Activated T-helper 1 cell treated with Interleukin-2 at 50 U/mL for 16 hours (primary cell): ENCODE results near the gene OTULIN.

Experiments used
- DNase-seq: peaks from one replicate; pipeline ENCODE4 v3.0.0-alpha.2; 2020; ENCODE audit warnings: low read depth

OTULIN gene

GRCh38 chr5:14721990-14722656 lies 57.6 kb downstream of the OTULIN start:
- no peak for DNase-seq

DNA sequence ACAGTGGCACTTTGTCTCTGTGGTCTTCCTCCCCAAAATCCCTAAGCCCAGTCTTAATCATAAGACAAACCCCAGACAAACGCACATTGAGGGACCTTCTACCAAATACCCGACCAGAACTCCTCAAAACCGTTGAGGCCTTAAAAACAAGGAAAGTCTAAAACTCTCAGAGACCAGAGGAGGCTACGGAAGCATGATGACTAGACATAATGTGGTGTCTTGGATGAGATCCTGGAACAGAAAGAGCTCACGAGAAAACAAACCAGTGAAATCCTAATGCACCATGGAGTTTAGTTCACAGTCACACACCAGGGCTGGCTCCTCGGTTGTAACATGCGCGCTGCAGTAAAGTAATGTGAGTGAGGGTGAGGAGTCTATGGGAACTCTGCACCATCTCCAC lies 58.4 kb downstream of the OTULIN start:
- DNase-seq: no peak

DNA sequence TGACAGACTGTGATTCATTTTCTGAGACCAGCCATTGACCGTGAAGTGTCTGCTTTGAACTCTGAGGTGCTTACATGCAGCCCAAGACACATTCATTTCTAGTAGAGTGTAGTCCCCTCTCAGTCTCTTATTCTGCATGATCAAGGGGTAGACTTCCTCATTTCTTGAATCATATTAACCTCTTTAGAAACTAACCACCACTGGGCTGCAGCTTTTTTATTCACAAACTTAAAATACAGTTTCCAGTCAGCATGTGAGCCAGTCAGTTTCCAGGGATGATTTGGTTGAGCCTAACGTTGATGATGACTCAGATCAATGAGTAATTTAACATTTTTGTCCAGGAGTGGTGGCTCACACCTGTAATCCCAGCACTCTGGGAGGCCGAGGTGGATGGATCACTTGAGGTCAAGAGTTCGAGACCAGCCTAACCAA lies 59.2 kb downstream of the OTULIN start:
- no peak for DNase-seq

GRCh38 chr5:14724633-14725032 lies 60.1 kb downstream of the OTULIN start:
- DNase-seq: no peak

DNA sequence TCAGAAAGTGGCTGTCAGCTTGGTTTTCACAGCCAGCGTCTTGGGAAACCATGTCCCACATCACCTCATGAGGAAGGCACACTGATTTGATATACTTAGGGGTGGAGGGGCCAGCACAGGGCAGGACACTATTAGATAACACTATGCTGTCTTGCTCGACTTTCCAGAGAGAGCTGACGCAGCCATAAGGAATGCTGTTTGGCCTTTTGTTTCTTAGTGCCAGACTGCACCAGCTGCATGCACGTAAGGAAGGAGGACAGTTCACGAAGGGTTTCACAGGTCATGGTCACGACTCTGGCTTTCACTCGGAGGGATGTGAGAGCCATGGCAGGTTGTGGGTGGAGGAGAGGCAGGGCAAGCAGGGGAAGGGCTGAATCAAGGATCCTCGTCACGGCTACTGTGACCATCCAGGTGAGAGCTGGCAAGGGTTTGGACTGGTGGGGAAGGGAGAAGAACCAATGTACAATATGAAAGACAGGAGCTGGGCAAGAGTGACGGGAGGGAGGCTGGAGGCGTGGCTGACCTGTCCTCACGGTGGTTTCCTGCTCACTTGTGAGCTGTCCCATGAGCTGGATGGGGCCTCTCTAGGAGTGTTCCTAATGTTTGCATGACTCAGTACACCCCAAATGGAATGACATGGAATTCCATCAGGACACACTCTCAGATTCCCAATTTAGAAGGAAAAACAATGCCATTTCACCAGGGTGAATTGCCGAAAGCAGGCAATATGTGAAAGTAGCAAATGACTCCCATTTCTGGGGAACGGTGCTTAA lies 61.7 kb downstream of the OTULIN start:
- no peak for DNase-seq

DNA sequence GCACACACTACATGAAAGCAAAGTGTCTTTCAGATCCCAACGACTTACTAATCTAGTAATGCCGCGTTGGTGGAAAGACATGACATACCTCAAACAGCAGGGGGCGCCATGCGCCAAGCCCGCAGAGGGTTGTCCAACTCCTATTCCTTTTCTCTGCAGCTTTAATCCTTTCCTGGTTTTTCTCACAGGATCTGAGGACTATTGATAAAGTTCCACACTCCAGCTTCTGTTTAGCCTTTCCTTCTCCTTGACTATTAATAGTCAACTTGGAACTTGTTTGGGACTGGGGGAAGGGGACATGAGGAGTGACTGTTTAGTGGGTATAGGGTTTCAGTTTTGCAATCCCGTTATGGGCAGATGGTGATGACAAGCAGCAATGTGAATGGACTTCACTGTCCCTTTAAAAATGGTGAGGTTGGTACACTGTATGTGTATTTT lies 62.9 kb downstream of the OTULIN start:
- peak; percentile 60 for DNase-seq

DNA sequence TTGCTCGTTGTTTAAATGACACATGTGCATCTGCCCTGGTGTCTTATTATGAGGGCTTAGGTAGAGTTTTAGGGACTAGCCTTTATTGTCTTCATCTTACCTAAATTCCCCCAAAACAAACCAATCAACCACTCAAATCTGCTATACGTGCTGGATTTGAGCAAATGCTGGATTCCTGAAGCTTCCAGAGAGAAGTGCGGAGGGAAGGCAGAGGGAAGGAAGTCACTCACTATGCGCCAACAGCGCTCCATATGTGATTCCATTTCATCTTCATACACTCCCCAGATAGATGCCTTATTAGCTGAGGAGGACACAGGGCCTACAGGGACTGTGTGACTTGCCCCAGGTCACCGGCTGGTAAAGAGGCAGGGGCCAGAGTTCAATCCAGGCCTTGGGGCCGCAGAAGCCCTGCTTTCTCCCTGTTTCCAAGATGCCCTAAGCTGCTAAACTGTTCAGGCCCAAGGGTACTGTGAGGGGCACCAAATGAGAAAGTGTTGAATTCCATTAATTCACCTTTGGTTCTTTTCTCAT lies 63.5 kb downstream of the OTULIN start:
- no peak for DNase-seq

DNA sequence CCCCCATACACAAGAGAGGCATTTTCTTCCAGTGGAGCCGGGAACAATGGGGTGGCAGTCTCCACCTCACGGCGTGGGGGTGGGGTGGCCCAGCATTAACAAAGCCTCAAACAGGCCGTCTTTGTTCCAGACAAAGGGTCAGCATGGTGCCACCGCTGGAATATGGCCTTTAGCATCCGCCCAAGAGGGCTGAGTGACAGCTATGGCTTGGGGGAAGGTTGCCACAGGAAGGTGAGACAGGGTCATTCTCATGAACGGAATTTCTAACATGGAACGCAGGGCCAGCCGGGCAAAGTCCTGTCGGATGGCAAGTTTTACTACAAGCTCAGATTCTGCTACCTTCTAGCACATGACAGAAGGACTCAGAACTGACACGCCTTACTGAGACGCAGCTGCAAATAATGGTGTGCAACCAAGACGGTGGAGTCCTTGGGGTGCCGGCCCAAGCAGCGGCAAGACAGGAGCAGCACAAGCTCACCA lies 64.0 kb downstream of the OTULIN start:
- DNase-seq: no peak

DNA sequence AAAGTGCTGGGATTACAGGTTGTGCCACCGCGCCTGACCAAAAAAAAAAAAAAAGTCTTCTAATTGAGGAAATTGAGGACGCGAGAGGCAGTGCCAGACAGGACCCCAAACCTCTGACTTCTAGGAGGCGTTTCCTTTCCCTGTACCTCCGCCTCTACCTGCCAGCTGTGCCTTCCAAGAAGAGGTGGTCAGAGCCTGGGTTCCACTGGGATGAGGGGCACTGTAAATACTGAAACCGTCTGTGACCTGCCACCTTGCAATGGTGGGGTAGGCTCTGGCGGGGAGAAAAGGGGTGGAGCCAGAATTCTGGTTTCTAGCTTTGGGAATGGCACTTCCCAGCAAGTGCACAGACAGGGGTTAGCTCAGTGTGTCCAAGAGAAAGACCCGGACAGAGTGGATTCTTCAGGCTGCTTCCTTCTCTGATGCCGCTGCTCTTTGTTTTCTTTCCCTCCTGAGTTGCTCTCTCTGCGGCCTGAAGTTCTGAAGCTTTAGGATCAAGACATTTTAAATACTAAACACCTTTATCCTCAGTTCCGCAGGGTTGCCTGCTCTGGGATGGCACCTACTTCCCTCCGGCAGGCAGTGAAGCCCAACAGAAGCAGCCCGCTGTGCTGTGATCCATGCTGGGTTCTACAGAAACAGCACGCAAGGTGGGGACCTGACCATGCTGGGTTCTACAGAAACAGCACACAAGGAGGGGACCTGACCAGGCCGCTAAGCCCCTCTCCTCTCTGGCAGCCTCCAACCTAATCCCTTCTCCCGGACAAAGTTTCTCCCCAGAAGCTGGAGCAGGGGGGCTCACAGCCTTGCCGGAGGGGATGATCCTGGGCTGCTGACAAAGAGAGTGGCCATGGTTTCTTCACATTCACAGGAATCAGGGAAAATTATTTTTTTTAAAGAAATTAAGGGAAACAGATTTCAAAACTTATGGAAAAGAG lies 65.2 kb downstream of the OTULIN start:
- DNase-seq: no peak

GRCh38 chr5:14730466-14730865 lies 65.9 kb downstream of the OTULIN start:
- DNase-seq: no peak

DNA sequence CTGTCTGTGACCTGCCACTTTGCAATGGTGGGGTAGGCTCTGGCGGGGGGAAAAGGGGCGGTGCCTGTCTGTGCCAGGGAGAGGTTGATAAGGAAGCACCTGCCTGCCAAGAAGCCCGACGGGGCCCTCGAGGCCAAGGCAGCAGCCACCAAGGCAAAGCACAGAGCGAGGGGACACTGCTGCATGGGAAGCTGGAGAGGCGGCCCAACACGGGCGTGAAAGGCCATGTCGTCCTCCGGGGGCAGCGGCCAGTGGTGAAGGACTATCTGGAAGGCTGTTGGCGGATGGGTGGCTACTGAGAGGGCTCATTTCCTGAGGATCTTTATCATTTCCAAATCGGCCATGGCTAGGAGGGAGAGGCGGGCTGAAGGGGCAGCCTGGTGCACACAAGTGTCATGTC lies 66.4 kb downstream of the OTULIN start:
- DNase-seq: no peak

GRCh38 chr5:14732991-14733390 lies 68.5 kb downstream of the OTULIN start:
- no peak for DNase-seq

DNA sequence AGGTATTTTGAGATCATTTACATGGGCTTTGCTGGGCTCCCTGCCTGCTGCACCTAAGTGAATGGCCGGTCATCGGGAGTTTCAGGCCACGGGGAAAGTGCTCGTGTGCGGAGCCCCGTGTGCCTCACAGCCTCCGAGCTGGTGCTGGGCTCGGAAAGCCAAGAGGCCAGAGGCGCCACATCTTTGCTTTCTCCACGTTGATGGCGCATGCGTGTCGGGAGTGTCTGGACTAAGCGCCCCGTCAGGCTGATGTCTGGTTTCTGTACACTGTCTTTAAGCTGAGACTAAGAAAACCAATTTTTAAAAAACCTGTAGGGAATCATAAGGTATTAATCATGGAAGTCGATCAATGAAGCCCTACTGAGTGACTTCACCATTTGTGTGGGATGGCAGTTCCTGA lies 69.1 kb downstream of the OTULIN start:
- no peak for DNase-seq

- DNase-seq: no peak
Observed at GRCh38 chr5:14734396-14734795, 69.9 kb downstream of the OTULIN start.

GRCh38 chr5:14735944-14736343 lies 71.4 kb downstream of the OTULIN start:
- no peak for DNase-seq

DNA sequence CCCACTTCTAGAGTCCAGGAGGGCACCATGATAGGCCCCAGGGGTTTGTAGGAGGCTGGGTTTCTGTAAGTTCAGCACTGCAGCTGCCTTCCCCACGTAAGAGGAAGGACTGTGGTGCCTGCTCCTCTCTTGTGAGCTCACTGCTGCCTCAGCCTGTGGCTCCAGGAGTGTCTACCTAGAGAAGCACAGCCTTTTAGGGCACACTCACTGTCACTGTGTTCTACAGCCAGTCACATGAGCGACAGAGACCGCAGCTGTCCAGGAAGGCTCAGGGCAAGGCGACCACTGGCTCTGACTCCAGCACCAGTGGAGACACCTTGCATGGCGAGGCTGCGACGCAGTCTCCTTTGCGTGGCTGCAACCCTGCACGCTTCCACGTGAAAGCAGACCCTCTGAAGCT lies 72.8 kb downstream of the OTULIN start:
- no peak for DNase-seq

DNA sequence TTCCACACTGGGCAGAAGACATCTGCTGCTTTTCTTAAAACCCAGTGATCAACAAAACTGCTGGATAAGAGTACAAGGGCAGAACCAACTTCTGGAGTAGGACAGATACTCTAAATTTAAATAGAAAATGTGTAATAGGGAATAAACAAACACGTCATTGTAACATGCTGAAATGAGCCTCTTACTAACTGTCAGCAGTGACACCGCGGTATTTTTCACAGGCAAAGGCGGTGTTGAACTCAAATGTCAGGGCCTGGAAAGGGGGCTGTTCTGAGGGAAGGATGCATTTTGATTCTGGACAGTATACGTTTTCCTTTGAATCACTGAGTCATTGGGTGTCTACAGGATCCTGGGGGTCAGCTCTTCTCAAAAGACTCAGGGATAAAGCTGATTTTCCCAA lies 73.5 kb downstream of the OTULIN start:
- no peak for DNase-seq

DNA sequence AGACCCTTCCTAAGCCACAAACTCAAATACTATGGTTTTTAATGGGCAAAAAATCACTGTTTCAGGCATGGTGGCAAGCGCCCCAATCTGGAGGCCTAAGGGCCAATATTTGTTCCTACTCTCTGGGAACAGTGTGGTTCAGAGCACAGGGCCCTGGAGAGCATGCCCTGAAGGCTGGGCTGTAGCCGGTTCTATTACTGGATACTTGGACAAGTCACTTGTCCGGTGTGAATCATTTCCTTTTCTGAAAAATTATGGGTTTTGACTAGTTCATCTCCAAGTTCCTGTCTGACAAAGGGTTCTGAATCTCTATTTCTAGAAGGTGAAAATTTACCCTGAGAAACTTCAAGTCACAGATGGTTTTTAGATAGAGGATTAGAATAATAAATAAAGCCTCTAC lies 75.0 kb downstream of the OTULIN start:
- DNase-seq: no peak

GRCh38 chr5:14739981-14740380 lies 75.5 kb downstream of the OTULIN start:
- DNase-seq: no peak

DNA sequence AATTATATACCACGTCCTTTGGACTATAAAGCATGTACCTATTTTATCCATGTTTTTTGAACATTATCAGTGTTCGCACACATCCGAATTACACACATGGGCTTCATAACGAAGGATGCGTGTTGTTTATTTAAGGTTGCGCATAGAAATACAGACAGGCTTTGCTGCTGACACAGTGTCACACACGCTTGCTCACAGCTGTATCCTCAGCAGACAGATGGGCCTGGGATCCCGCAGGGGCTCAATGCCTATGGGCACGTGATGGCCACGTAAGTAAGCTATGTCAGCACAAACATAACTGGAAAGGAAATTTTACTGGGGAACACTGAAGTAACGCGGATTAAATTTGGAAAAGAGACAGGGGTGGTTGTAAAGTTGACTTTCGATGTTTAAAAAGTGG lies 76.6 kb downstream of the OTULIN start:
- DNase-seq: no peak

- no peak for DNase-seq
Observed at GRCh38 chr5:14741801-14742440, 77.4 kb downstream of the OTULIN start.

GRCh38 chr5:14742498-14742897 lies 78.0 kb downstream of the OTULIN start:
- no peak for DNase-seq
